GM11168 (cell line): ENCODE data around the gene AAMP.

Experiments used
- in situ Hi-C: fragments of 300-500 bp; cut with MboI; formaldehyde crosslinking; loops from one replicate; pipeline ENCODE4 v1.12.0; 2022; ENCODE audit warnings: low sequenced_read_pairs; ENCODE audit not compliant: unreplicated experiment

Gene AAMP

DNA sequence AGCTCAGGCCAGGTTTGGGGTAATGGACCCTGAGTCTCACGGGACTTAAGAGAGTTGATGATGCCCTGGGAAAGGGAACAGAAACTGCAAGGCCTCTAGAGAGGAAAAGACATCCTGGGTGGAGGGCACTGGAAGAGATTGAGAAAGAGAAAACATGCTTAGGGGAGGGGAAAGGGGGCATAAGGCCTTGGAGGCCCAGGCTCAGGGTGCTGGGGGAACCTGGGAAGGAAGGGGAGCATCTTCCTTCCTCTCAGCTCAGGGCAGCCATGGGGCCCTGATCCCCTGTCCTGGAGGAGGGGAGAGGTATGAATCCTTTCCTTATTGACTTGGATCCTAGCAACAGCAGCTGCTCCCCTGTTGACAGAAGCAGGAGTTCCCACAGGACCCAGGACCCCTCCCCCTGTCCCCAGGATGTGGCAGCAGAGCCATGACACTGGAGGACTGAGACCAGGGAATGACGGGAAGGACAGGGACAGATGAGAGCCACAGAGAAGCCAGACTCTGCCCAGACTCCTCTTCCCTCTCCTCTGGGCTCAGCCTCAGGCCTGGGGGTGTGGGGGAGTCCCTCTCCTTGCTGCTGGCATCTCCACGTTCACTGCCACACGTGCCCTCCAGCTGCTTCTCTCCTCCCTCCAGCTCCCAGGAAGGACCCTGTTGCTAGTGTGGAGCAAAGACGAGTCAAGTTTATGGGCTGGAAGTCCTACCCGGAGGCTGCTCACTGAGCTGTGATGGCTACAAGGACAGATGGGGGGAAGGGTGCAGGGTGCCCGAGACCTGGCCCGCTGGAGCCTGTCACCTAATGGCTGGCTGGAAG, 8.3 kb downstream of the AAMP start:
- in situ Hi-C loops = no loop called here

GRCh38 chr2:218260742-218261422, 9.1 kb downstream of the AAMP start, which contains the start of gene GPBAR1:
Gene GPBAR1, plus strand, starts transcription at chr2:218261015. Its CDS starts 1,710 bp downstream, at chr2:218262725.
- in situ Hi-C loops = no loop called here

GRCh38 chr2:218260166-218260565, 9.8 kb downstream of the AAMP start:
- in situ Hi-C loops = no loop called here

GRCh38 chr2:218259099-218259961, 10.6 kb downstream of the AAMP start:
- in situ Hi-C loops = no loop called here

DNA sequence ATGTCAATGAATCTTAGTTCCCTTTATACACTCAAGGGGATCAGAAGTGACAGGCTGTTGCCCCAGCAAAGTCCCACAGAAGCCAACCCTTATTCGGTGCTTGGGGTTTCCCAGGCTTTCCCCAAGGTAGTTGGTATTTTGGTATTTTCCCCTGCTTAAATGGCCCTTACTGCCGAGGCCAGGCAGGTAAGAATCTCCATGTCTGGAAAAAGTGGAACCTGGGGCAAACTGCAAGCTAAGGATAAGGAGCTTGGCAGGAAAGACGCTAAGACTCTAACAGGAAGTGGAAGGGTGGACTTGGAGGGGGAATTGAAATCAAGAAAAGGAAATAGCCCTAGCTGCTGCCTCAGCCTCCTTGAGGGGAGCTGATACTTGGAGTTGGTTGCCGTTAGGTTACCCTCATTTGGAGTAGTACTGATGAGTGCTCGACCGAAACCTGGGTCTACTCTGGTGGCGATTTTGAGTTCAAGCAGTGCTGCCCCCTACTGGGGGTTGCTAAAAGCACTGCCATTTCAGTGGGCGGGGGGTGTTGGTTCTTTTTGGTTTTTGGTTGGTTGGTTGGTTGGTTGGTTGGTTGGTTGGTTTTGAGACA, 12.5 kb downstream of the AAMP start:
- in situ Hi-C loops = no loop called here

GRCh38 chr2:218256612-218257350, 13.2 kb downstream of the AAMP start:
- in situ Hi-C loops = no loop called here

GRCh38 chr2:218255446-218255845, 14.5 kb downstream of the AAMP start:
- in situ Hi-C loops = no loop called here

DNA sequence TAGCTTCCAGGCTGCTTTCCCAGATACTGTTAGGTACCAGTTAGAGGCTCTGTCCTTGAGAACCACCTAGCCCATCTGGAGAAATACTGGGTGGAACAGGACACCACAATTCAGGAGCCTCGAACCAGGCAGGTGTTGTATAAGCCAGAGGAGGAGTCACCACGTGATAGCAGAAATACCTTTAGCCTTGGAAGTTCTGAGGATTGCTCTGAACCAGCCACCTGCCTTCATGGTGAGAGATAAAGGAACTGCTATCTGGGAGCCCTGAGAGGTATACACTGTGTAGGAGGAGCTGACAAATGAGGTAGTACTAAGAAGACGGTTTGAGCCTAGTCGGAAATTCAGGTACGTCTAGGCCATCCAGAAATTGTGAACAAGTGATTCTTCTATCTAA, 16.7 kb downstream of the AAMP start:
- in situ Hi-C loops = no loop called here

GRCh38 chr2:218252509-218253231, 17.3 kb downstream of the AAMP start:
- in situ Hi-C loops = no loop called here

- in situ Hi-C loops = no loop called here
These were observed 20.2 kb downstream of the AAMP start for GRCh38 chr2:218249691-218250090.

- in situ Hi-C loops = no loop called here
These were observed 24.7 kb downstream of the AAMP start for GRCh38 chr2:218245214-218245613.

- in situ Hi-C loops = no loop called here
These were observed 25.3 kb downstream of the AAMP start for GRCh38 chr2:218244665-218245064.

DNA sequence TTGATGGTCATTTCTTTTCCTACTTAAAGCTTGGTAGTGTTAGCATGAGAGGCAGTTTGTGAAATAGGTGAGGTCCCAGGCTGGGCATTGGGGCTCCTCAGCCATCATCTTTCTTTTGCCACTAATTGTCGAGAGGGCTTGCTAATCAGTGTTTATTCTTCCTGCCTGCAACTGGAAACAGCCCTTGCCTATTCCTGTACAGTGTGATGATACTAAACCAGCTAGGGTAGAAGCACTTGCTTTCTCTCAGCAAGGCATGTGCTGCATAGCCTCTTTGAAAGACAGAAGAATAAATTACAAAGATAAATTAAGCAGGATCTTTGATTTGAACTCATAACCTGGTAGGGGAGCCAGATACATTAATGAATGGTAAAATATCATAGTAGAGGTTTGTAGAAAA, 25.7 kb downstream of the AAMP start:
- in situ Hi-C loops = no loop called here

GRCh38 chr2:218238887-218239286, 31.1 kb downstream of the AAMP start:
- in situ Hi-C loops = no loop called here

DNA sequence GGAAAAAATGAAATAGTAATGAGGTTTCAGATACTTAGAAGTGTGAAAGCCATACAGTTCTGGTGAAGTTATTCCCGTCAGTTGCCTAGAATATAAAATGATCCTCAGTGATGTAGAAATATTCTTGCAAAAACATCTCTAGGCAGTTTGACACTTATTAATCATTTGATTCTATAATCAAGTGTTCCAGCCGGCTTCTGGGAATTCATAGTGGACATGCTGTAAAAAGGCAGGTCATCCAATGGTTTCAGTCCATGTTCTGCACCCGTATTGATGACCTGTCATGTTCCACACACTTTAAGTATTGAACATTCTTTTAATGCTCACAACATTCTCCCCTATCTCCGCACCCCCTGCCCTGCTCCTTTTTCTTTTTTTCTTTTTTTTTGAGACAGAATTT, 33.1 kb downstream of the AAMP start:
- in situ Hi-C loops = no loop called here

DNA sequence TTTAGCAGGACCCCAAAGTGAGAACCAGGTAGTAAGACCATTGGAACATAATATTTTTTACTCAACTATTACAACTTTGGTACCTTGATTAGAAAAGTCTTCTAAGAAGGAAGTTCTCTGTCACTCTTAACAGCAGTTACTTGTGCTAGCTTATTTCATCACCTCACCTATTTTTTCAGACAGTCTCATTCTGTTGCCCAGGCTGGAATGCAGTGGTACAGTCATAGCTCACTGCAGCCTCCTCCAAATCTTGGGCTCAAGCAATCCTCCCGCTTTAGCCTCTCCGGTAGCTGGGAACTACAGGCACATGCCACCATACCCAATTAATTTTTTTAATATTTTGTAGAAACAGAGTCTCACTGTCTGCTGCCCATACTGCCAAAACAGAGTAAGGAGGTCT, 34.9 kb downstream of the AAMP start:
- in situ Hi-C loops = no loop called here

GRCh38 chr2:218234521-218234920, 35.4 kb downstream of the AAMP start:
- in situ Hi-C loops = no loop called here

DNA sequence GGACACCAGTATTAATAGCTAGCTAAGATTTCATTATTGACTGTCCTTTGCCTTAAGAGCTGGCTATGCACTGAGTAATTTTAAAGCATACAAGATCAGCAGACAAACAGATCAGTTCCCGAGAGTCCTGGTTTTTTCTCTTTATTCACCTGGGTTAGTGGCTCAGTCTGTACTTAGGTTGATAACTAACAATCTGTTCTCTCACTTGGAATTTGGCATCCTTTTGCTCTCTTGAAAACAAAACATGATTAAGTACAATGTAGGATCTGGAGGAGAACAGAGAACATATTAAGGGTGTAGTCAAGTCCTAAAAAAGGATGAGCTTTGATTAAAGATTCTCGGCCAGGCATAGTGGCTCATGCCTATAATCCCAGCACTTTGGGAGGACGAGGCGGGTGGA, 36.4 kb downstream of the AAMP start:
- in situ Hi-C loops = no loop called here

- in situ Hi-C loops = no loop called here
These were observed 39.1 kb downstream of the AAMP start for GRCh38 chr2:218230882-218231281.
